ENCODE measurements around the gene TPSB2. TPM values are rescaled to one million over a fixed set of nuclear protein-coding genes. Genes with fewer than 3 reads are reported as not detected.

Gene TPSB2
- total and polyA plus RNA-seq, 2 experiments from 2014 or later = not detected

- Histone ChIP-seq H3F3A (ENCODE audit: insufficient read depth) (no peaks in the 10 kb centered on the region), H3K4me3 (no peak within 1 kb of the TSS), H3K4me2 (ENCODE audit: unreplicated experiment) (no peak within 1 kb of the TSS), H3K9ac (no peak within 1 kb of the TSS), H3K27me3 (replicated peaks; ENCODE audit: insufficient read depth) (no peaks in the 10 kb centered on the region), H3K9me2 (ENCODE audit: insufficient read depth) (no peaks in the 10 kb centered on the region), H3K79me2 (ENCODE audit: insufficient read depth) (no peaks in the 10 kb centered on the region), H3K36me3 (ENCODE audit: low read depth) (no peaks in the 10 kb centered on the region), H3K4me1 (ENCODE audit: insufficient read depth) (no peaks in the 10 kb centered on the region), H2AFZ (no peak within 1 kb of the TSS), H4K20me1 (ENCODE audit: insufficient read depth) (no peaks in the 10 kb centered on the region), H3K27ac (no peak within 1 kb of the TSS), H3K9me3 (ENCODE audit: low read depth) (no peaks in the 10 kb centered on the region)
- TF ChIP-seq EZH2phosphoT487 (IDR thresholded peaks at IDR 0.05; ENCODE audit: insufficient read depth, low read depth) (no peak), EZH2 (IDR thresholded peaks at IDR 0.05; ENCODE audit: insufficient read depth, poor library complexity, severe bottlenecking) (no peak)
- 51 to 56% methylated on average over 7 to 10 of the region's 10 CpGs for WGBS, 2 experiments (ENCODE audit: low coverage in 1 of 2, low lambda C conversion rate in 2 of 2, missing lambda C conversion rate in 2 of 2)
- in situ Hi-C loops (cut with MboI) = no loop called here
- DNase-seq = no peak
Observed at GRCh38 chr16:1225051-1225451, 4.9 kb downstream of the TPSB2 start, which contains the start of gene TPSG1. TSS of gene TPSG1 (minus strand) at chr16:1225268. CDS start at chr16:1225252, 16 bp downstream.

- in situ Hi-C loops (cut with MboI) = no loop called here
- Histone ChIP-seq H3K9me2 (ENCODE audit: insufficient read depth) (no peaks in the 10 kb centered on the region), H2AFZ (no peak overlapping the region), H4K20me1 (ENCODE audit: insufficient read depth) (no peaks in the 10 kb centered on the region), H3K27ac (no peak overlapping the region), H3K9me3 (ENCODE audit: low read depth) (no peaks in the 10 kb centered on the region), H3K4me2 (ENCODE audit: unreplicated experiment) (no peak overlapping the region), H3K36me3 (ENCODE audit: low read depth) (no peaks in the 10 kb centered on the region), H3K27me3 (replicated peaks; ENCODE audit: insufficient read depth) (no peaks in the 10 kb centered on the region), H3K4me1 (ENCODE audit: insufficient read depth) (no peaks in the 10 kb centered on the region), H3K79me2 (ENCODE audit: insufficient read depth) (no peaks in the 10 kb centered on the region), H3K9ac (no peak overlapping the region), H3K4me3 (no peak overlapping the region), H3F3A (ENCODE audit: insufficient read depth) (no peaks in the 10 kb centered on the region)
- DNase-seq = no peak
- TF ChIP-seq EZH2phosphoT487 (IDR thresholded peaks at IDR 0.05; ENCODE audit: insufficient read depth, low read depth) (no peak), EZH2 (IDR thresholded peaks at IDR 0.05; ENCODE audit: insufficient read depth, poor library complexity, severe bottlenecking) (no peak)
- 49 to 66% methylated on average over 4 to 9 of the region's 9 CpGs for WGBS, 2 experiments (ENCODE audit: low coverage in 1 of 2, low lambda C conversion rate in 2 of 2, missing lambda C conversion rate in 2 of 2)
Observed at GRCh38 chr16:1224558-1224957, 5.4 kb downstream of the TPSB2 start.

- in situ Hi-C loops (cut with MboI) = no loop called here
- Histone ChIP-seq H4K20me1 (ENCODE audit: insufficient read depth) (no peaks in the 10 kb centered on the region), H3K27me3 (replicated peaks; ENCODE audit: insufficient read depth) (no peaks in the 10 kb centered on the region)
Observed at GRCh38 chr16:1223355-1224214, 6.4 kb downstream of the TPSB2 start.

GRCh38 chr16:1222553-1223354, 7.2 kb downstream of the TPSB2 start:
- Histone ChIP-seq H3K4me2 (ENCODE audit: unreplicated experiment) (no peak overlapping the region), H3K9me2 (ENCODE audit: insufficient read depth) (no peaks in the 10 kb centered on the region), H3K4me3 (no peak overlapping the region), H4K20me1 (ENCODE audit: insufficient read depth) (no peaks in the 10 kb centered on the region), H3K9ac (no peak overlapping the region), H3K79me2 (ENCODE audit: insufficient read depth) (no peaks in the 10 kb centered on the region), H2AFZ (no peak overlapping the region), H3K9me3 (ENCODE audit: low read depth) (no peaks in the 10 kb centered on the region), H3K27ac (no peak overlapping the region), H3K36me3 (ENCODE audit: low read depth) (no peaks in the 10 kb centered on the region), H3K27me3 (replicated peaks; ENCODE audit: insufficient read depth) (no peaks in the 10 kb centered on the region), H3K4me1 (ENCODE audit: insufficient read depth) (no peaks in the 10 kb centered on the region), H3F3A (ENCODE audit: insufficient read depth) (no peaks in the 10 kb centered on the region)
- 61 to 62% methylated on average over 23 to 24 of the region's 25 CpGs for WGBS, 2 experiments (ENCODE audit: low coverage in 1 of 2, low lambda C conversion rate in 2 of 2, missing lambda C conversion rate in 2 of 2)
- in situ Hi-C loops (cut with MboI) = no loop called here
- TF ChIP-seq EZH2 (IDR thresholded peaks at IDR 0.05; ENCODE audit: insufficient read depth, poor library complexity, severe bottlenecking) (no peak), EZH2phosphoT487 (IDR thresholded peaks at IDR 0.05; ENCODE audit: insufficient read depth, low read depth) (no peak)
- no peak for DNase-seq

More at GRCh38 chr16:1223355-1224214, 6.4 kb downstream of the TPSB2 start:
- no peak overlapping the region for H3K9ac ChIP-seq
- 78 to 88% methylated on average over 31 to 34 of the region's 38 CpGs for WGBS, 2 experiments (ENCODE audit: low coverage in 1 of 2, low lambda C conversion rate in 2 of 2, missing lambda C conversion rate in 2 of 2)
- H3K4me1 ChIP-seq (ENCODE audit: insufficient read depth) = no peaks in the 10 kb centered on the region
- H3K9me3 ChIP-seq (ENCODE audit: low read depth) = no peaks in the 10 kb centered on the region
- H3K9me2 ChIP-seq (ENCODE audit: insufficient read depth) = no peaks in the 10 kb centered on the region
- no peak for TF ChIP-seq EZH2 (IDR thresholded peaks at IDR 0.05; ENCODE audit: insufficient read depth, poor library complexity, severe bottlenecking)
- no peak for TF ChIP-seq EZH2phosphoT487 (IDR thresholded peaks at IDR 0.05; ENCODE audit: insufficient read depth, low read depth)
- H3K27ac ChIP-seq = no peak overlapping the region
- H3K79me2 ChIP-seq (ENCODE audit: insufficient read depth) = no peaks in the 10 kb centered on the region
- no peak overlapping the region for H3K4me3 ChIP-seq
- H3K4me2 ChIP-seq (ENCODE audit: unreplicated experiment) = no peak overlapping the region
- no peak overlapping the region for H2AFZ ChIP-seq
- H3K36me3 ChIP-seq (ENCODE audit: low read depth) = no peaks in the 10 kb centered on the region
- H3F3A ChIP-seq (ENCODE audit: insufficient read depth) = no peaks in the 10 kb centered on the region
- no peak for DNase-seq

Measured in GM23248 (cell line).